Body of pancreas (tissue), 4 donors: ENCODE data around the gene ECPAS.

ENCODE experiments used
- CTCF ChIP-seq, 7 experiments: fragments of 450-650 bp in 4 of 7; fragments of 200-600 bp in 3 of 7; sonication (generic) in 3 of 7; IDR thresholded peaks; one replicate each; pipeline ENCODE4 v1.5.1; 2016 to 2019; ENCODE audit warnings: antibody characterized with exemption in 7 of 7
- POLR2A ChIP-seq, 3 donors: fragments of 450-650 bp; IDR thresholded peaks; one replicate each; pipeline ENCODE4 v1.6.1; 2016; ENCODE audit warnings: antibody characterized with exemption in 3 of 3, mild to moderate bottlenecking in 2 of 3

- TF ChIP-seq CTCF (IDR thresholded peaks at IDR 0.05), result no peak
- no peak for TF ChIP-seq POLR2A (IDR thresholded peaks at IDR 0.05)
Measured at GRCh38 chr9:111443454-111443853, 40.7 kb downstream of the ECPAS start.
